Middle frontal gyrus (tissue), 1 donor: ENCODE results near the gene ZNF428.
"Not testable (repeated sequence)": the region's sequence is repeated elsewhere in the genome, so short reads cannot be mapped to it uniquely, and the experiment has no call there.

Experiments
- DNase-seq: peaks from one replicate; pipeline ENCODE4 v3.0.0-alpha.2; 2015; ENCODE audit warnings: low spot score; ENCODE audit errors: extremely low spot score

ZNF428 gene

GRCh38 chr19:43639519-43640423, 20.3 kb upstream of the ZNF428 start, which contains the start of gene CADM4:
TSS of gene CADM4 (minus strand) at chr19:43639850. CDS start at chr19:43639790, 60 bp downstream.
- no peak for DNase-seq

DNA sequence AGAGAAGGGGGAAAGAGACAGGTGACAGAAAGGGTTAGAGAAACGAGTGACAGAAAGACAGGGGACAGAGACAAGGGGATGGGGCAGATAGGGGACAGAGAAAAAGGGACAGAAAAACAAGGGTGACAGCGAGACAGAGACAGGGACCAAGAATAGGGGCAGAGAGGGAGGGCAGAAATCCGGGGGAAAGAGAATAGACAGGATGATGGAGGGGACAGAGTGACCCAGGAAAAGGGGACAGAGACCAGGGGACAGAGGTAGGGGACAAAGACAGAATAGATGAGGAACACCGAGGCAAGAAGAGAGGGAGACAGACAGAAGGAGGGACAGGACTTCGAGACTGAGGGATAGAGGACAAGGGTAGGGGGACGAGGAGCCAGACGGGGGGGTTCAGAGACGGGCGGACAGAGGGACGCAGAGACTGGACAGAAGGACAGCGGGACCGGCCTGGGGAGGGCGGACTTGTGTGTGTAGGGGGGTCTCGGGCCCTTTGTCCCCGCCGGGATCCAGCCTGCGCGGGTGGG, 19.6 kb upstream of the ZNF428 start:
- no peak for DNase-seq

DNA sequence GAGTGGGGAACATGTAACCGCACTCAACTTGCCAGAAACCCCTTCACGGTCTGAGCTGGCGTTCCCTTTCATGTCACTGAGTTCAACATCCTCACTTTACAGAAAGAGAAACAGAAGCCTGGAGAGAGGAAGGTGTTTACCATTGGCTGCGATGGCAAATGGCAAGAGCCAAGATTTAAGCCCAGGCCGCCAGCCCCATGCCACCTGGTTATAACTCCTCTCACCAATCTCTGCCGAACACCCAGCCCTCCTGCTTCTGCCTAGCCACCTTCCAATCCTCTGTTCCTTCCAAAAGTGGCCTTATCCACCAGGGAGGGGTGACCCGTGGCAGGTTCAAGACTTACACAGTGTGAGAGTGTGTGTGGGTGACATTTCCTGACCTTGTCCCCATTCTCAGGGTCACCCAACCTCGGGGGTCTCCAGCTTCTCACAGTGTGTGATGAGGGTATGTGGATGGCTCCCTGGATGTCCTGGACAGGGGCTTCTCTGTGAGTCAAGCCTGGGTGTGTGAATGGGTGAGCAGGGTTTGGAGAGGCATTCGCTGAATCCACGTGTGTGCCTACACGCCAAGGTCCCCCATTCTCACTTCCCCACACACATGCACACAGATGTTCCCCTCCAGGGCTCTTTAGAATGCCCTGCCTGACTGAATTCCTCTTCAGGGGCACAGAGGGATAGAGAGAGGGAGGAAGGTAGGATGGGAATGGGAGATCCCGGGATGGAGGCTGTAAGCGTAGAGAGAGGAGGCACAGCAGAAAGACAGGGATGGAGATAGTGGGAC, 19.0 kb upstream of the ZNF428 start:
- DNase-seq, result no peak

- DNase-seq, result no peak
These were observed 16.8 kb upstream of the ZNF428 start for GRCh38 chr19:43636121-43636683.

- DNase-seq, result not testable (repeated sequence)
These were observed 16.1 kb upstream of the ZNF428 start for GRCh38 chr19:43635561-43635940.

- DNase-seq, result peak; percentile 45
These were observed 15.6 kb upstream of the ZNF428 start for GRCh38 chr19:43634872-43635560.

- peak; percentile 36 for DNase-seq
These were observed 15.1 kb upstream of the ZNF428 start for GRCh38 chr19:43634506-43634871.

DNA sequence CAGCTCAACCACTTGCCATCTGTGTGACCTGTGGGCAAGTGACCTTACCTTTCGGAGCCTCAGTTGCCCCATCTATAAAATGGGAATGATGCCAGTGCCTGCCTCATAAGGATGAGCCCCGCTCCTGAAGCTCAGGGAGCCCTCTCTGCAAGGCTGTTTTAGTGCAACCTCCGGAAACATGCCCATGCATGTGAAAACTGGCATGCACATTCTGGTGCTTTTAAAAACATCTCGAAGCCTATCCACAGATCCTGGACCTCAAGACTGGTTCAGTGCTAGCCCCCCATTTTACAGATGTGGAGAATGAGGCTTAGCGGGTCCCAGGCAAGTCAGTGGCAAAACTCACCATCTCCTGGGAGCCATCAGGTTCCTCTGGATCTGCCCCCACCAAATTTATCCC, 14.6 kb upstream of the ZNF428 start:
- no peak for DNase-seq

DNA sequence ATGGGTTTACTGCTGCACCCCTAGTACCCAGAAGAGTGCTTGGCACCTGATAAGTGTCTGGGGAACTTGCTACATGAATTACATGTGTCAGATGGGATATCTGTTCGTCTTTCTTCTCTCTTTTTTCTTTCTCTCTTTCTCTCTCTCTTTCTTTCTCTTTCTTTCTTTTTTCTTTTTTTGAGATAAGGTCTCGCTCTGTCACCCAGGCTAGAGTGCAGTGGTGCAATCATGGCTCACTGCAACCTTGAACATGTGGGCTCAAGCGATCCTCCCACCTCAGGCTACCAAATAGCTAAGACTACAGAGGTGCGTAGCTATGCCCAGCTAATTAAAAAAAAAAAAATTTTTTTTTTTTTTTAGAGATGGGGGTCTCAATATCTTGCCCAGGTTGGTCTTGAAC, 14.1 kb upstream of the ZNF428 start:
- no peak for DNase-seq

DNA sequence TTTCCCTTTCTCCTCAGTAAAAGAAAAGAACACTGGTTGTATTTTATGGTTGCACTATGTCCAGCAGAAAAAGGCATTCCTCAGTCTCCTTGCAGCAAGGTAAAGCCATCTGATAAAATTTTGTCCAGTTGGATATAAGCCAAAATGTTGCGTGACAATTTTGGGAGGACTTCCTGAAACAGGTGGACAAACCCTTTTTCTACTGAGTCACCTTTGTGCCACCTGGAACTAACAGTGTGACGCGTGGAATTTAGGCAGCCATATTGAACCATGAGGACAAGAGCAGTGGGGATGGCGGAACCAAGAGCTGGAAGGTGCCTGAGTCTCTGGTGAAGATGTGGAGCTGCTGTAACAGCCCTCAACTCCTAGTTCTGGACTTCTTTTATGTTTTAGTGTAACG, 12.1 kb upstream of the ZNF428 start:
- DNase-seq, result no peak

DNA sequence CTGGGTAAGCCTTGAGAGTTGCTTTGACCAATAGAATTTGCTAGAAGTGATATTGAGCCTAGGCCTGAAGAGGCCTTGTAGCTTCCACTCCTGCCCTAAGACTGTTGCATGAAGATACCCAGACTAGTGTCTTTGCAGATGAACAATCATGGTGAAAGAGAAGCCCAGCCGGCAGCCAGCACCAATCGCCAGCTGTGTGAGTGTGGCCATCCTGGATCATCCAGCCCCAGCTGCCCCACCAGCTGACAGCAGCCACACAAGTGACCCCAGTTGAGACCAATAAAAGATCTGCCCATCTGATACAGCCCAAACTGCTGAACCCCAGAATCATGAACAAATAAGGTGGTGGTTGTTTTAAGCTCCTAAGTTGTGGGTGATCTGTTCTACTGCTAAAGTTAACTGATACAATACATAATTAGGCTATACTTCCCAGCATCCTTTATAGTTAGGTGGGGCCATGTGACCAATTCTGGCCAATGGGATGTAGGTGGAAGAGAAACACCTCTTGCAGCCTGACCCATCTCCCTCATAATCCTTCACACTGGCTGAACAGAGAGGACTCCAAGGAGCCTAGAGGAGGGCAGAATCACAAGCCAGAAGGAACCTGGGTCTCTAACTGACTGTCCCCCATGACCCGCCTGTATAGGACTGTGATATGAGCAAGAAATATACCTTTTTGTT, 9.4 kb upstream of the ZNF428 start:
- no peak for DNase-seq

- DNase-seq, result no peak
These were observed 7.4 kb upstream of the ZNF428 start for GRCh38 chr19:43626838-43627237.

DNA sequence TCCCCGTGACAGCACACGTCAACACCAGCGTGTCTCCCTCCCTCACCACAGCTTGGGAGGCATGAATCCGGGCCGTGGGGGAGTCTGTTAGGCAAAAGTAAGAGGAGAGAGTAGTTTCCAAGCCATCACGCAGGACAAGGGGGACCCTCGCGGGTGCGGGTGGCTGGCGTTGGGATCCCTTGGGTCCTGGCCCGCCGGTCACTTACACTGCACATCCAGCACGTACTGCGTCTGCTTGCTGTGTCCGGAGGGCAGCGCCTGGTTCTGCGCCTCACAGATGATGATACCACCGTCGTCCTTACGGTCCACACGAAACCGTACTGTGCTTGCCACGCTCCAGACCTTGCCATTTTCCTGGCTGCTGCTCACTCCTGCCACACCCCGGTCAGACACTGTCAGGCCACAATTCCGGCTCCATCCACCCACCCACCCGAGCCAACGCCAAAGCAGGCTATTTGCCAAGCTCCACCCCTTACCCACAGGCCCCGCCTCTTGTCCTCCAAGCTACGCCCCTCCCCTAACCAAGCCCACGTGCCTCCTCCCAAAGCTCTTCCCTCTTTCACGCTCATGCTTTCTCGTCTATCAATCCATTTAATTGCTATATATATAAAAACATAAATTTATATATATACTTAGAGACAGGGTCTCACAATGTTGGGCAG, 6.6 kb upstream of the ZNF428 start:
- DNase-seq, result no peak

GRCh38 chr19:43624933-43625332, 5.5 kb upstream of the ZNF428 start:
- no peak for DNase-seq

- no peak for DNase-seq
These were observed 4.7 kb upstream of the ZNF428 start for GRCh38 chr19:43623889-43624670.

DNA sequence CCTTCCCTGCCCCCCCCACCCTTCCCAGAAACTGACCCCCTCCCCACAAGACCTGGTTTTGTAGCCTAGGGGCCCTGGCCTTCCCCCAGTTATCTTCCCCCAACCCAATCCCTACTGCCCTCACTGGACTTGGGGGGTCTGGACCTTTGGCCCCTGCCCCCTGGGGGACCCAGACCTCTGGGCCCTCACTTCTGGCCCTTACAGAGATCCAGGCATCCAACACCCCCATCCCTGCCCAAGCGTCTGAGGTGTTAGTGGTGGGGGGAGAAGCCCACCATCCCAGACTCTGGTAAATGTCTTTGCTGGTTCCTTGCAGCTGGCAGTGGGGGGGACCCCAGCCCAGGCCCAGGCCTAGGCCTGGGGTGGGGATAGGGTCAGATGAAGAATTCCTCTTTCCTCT, 3.5 kb upstream of the ZNF428 start:
- DNase-seq, result no peak

DNA sequence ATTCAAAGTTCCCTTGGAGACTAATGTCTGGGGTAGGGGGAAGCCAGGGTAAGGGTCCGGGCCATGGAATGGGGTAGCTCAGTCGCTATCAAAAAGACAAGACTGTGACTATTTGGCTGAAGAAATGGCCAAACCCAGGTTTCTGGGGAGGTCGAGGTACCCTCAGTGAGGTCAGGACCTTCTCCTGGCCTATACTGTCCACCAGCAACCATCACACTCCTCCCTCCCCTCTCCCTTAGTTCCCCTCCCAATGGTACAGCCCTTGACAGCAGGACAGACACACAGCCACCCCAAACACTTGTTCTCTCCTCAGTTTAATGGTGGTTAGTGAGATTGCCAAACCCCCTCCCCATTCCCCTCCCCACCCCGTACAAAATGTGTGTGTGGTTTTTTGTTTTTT, 2.6 kb upstream of the ZNF428 start:
- no peak for DNase-seq

DNA sequence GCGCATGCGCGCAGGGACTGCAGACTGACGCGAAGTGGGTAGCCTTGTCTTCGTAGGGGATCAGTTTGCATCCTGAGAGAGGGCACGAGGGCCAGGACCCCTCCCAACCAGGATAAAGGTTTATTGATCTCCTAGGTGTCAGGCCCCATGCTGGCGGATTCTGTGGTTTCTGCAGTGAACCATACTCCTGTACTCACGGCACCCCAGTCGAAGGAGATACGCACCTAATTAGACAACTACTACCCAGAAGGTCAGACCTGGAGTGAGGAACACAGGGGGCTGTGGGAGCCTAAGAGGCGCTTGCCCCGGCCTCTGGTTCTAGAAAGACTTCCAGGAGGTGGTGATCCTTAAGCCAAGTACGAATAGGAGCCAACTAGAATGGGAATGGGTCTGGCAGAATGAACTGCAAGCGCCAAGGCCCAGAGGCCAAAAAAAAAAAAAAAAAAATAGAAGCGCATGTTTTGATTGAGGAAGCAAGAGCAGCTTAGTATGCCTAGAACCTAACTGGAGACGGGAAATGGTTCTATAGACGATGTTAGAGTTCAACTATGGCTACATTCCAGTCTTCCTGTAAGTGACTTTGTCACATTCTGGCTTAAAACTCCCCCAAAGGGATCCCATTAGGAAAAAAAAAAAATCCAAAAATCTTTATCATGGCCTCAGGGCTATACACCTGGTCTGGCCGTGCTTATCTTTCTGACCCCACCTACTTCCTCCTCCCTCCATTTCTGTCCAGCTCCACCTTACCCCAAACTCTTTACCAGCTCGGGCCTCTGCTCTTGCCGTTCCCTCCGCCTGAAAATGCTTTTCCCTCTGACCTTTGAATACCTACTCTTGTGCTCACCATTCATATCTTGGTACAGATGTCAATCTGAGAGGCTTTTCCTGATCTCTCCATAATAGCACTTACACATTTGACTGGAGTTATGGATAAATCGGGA, 902 bp upstream of the ZNF428 start:
- DNase-seq, result no peak
